GM23338 (cell line): ENCODE measurements around the gene STK38. TPM values are rescaled to one million over a fixed set of nuclear protein-coding genes. Genes with fewer than 3 reads are reported as not detected.

Experiments used
- CREB1 ChIP-seq: fragments of 250-450 bp; sonication (Bioruptor Pico); IDR thresholded peaks from 2 replicates; pipeline ENCODE4 v1.5.0; 2020; ENCODE audit warnings: low read depth, mild to moderate bottlenecking, moderate library complexity
- NANOG ChIP-seq: IDR thresholded peaks from 2 replicates; pipeline ENCODE4 v1.6.1; 2016; ENCODE audit warnings: antibody characterized with exemption, borderline replicate concordance
- POLR2AphosphoS5 ChIP-seq: IDR thresholded peaks from 2 replicates; pipeline ENCODE4 v1.6.1; 2016; ENCODE audit warnings: antibody characterized with exemption, low read depth
- STAT1 ChIP-seq: IDR thresholded peaks from one replicate; pipeline ENCODE4 v1.6.1; 2016; ENCODE audit warnings: antibody characterized with exemption; ENCODE audit not compliant: unreplicated experiment
- ZNF114 ChIP-seq: fragments of 250-450 bp; sonication (Bioruptor Pico); IDR thresholded peaks from 2 replicates; pipeline ENCODE4 v1.5.0; 2020; ENCODE audit warnings: mild to moderate bottlenecking, moderate library complexity
- polyA plus RNA-seq: library from polyadenylated mRNA; unstranded; fragments of >200 nt; fragmentation: Nextera tagmentation; extraction: Ambion mirVana; gene quantifications from 2 replicates; pipeline ENCODE4 v1.2.1, GENCODE V29; 2016
- total RNA-seq: library from RNA; depleted of rRNA; stranded (reverse); fragments of >200 nt; shearing (Covaris generic); gene quantifications from 2 replicates; pipeline ENCODE4 v1.2.3, GENCODE V29; 2014
- TF ChIP-seq, protein P1 (sequence below): fragments of 250-450 bp; sonication (Bioruptor Pico); IDR thresholded peaks from 2 replicates; pipeline ENCODE4 v1.5.0; 2020; ENCODE audit warnings: mild to moderate bottlenecking, moderate library complexity
- TF ChIP-seq, protein P2 (sequence below): IDR thresholded peaks from 2 replicates; pipeline ENCODE4 v1.6.1; 2016; ENCODE audit warnings: antibody characterized with exemption
- TF ChIP-seq, protein P3 (sequence below), 2 experiments: fragments of 200-600 bp in 1 of 2; sonication (generic) in 1 of 2; conservative IDR thresholded peaks; 2 replicates each; pipeline versions ENCODE4 v1.5.1 to v1.6.1; 2016 to 2017; ENCODE audit warnings: antibody characterized with exemption in 2 of 2, low read depth in 2 of 2, mild to moderate bottlenecking in 2 of 2, moderate library complexity in 1 of 2

STK38 gene
- total and polyA plus RNA-seq, 2 experiments from 2014 or later, result 10.8 to 17.4 TPM

DNA sequence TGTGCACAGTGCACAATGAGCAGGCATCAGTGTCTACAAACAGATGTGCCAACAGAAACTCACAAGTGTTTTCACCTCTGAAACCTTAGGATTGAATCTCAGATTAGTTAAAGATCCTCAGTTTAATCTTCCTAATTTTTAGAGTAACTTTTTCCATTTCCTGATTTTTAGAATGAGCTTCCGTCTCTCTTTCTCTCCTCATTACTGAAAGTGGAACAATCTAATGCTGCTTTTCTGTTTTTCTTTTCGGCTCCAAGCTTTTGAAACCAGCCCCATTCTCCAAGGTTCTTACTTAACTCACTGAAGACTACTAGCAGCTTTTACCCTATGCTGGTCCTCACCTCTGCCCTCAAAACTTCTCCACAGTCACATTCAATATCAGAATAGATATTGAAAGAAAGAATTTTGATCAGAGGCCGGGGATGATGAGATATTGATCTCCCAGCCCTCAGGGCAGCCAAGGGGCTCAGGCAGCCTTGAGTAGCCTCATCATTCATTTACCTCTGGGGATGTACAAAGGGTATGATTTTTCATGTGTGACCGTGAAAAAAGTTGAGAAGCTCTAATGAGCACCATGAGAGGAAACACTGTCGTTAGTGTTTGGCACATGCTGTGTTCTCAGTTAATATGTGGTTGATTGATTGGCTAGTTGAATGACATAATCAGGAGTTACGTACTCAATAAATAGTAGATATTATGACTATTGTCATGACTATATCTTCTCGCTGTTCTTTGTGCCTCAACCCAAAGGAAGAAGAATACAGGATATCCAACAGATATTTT is 11.9 kb upstream of the STK38 start (continued):
- TF ChIP-seq, protein P1, sequence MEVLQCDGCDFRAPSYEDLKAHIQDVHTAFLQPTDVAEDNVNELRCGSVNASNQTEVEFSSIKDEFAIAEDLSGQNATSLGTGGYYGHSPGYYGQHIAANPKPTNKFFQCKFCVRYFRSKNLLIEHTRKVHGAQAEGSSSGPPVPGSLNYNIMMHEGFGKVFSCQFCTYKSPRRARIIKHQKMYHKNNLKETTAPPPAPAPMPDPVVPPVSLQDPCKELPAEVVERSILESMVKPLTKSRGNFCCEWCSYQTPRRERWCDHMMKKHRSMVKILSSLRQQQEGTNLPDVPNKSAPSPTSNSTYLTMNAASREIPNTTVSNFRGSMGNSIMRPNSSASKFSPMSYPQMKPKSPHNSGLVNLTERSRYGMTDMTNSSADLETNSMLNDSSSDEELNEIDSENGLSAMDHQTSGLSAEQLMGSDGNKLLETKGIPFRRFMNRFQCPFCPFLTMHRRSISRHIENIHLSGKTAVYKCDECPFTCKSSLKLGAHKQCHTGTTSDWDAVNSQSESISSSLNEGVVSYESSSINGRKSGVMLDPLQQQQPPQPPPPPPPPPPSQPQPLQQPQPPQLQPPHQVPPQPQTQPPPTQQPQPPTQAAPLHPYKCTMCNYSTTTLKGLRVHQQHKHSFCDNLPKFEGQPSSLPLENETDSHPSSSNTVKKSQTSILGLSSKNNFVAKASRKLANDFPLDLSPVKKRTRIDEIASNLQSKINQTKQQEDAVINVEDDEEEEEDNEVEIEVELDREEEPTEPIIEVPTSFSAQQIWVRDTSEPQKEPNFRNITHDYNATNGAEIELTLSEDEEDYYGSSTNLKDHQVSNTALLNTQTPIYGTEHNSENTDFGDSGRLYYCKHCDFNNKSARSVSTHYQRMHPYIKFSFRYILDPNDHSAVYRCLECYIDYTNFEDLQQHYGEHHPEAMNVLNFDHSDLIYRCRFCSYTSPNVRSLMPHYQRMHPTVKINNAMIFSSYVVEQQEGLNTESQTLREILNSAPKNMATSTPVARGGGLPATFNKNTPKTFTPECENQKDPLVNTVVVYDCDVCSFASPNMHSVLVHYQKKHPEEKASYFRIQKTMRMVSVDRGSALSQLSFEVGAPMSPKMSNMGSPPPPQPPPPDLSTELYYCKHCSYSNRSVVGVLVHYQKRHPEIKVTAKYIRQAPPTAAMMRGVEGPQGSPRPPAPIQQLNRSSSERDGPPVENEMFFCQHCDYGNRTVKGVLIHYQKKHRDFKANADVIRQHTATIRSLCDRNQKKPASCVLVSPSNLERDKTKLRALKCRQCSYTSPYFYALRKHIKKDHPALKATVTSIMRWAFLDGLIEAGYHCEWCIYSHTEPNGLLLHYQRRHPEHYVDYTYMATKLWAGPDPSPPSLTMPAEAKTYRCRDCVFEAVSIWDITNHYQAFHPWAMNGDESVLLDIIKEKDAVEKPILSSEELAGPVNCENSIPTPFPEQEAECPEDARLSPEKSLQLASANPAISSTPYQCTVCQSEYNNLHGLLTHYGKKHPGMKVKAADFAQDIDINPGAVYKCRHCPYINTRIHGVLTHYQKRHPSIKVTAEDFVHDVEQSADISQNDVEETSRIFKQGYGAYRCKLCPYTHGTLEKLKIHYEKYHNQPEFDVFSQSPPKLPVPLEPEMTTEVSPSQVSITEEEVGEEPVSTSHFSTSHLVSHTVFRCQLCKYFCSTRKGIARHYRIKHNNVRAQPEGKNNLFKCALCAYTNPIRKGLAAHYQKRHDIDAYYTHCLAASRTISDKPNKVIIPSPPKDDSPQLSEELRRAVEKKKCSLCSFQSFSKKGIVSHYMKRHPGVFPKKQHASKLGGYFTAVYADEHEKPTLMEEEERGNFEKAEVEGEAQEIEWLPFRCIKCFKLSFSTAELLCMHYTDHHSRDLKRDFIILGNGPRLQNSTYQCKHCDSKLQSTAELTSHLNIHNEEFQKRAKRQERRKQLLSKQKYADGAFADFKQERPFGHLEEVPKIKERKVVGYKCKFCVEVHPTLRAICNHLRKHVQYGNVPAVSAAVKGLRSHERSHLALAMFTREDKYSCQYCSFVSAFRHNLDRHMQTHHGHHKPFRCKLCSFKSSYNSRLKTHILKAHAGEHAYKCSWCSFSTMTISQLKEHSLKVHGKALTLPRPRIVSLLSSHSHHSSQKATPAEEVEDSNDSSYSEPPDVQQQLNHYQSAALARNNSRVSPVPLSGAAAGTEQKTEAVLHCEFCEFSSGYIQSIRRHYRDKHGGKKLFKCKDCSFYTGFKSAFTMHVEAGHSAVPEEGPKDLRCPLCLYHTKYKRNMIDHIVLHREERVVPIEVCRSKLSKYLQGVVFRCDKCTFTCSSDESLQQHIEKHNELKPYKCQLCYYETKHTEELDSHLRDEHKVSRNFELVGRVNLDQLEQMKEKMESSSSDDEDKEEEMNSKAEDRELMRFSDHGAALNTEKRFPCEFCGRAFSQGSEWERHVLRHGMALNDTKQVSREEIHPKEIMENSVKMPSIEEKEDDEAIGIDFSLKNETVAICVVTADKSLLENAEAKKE (CRISPR knock-in tag), result no peak
- TF ChIP-seq, protein P2, sequence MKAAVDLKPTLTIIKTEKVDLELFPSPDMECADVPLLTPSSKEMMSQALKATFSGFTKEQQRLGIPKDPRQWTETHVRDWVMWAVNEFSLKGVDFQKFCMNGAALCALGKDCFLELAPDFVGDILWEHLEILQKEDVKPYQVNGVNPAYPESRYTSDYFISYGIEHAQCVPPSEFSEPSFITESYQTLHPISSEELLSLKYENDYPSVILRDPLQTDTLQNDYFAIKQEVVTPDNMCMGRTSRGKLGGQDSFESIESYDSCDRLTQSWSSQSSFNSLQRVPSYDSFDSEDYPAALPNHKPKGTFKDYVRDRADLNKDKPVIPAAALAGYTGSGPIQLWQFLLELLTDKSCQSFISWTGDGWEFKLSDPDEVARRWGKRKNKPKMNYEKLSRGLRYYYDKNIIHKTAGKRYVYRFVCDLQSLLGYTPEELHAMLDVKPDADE, result no peak
- TF ChIP-seq, protein P3, sequence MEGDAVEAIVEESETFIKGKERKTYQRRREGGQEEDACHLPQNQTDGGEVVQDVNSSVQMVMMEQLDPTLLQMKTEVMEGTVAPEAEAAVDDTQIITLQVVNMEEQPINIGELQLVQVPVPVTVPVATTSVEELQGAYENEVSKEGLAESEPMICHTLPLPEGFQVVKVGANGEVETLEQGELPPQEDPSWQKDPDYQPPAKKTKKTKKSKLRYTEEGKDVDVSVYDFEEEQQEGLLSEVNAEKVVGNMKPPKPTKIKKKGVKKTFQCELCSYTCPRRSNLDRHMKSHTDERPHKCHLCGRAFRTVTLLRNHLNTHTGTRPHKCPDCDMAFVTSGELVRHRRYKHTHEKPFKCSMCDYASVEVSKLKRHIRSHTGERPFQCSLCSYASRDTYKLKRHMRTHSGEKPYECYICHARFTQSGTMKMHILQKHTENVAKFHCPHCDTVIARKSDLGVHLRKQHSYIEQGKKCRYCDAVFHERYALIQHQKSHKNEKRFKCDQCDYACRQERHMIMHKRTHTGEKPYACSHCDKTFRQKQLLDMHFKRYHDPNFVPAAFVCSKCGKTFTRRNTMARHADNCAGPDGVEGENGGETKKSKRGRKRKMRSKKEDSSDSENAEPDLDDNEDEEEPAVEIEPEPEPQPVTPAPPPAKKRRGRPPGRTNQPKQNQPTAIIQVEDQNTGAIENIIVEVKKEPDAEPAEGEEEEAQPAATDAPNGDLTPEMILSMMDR (conservative IDR thresholded peaks at IDR 0.05; ENCODE audit: low read depth in 2 of 2), result no peak
- TF ChIP-seq POLR2AphosphoS5 (no peak), ZNF114 (CRISPR knock-in tag) (no peak), NANOG (no peak), STAT1 (no peak), CREB1 (no peak)
